SH-SY5Y (cell line): Measurements from ENCODE around the gene TSC22D1.

Source experiments
- GATA2 ChIP-seq: IDR thresholded peaks from 2 replicates; pipeline ENCODE4 v1.6.1; 2011; ENCODE audit warnings: mild to moderate bottlenecking, low read depth, low read length
- GATA3 ChIP-seq: IDR thresholded peaks from 2 replicates; pipeline ENCODE4 v1.6.1; 2011; ENCODE audit warnings: low read depth, mild to moderate bottlenecking, low read length, moderate library complexity

GRCh38 chr13:44620057-44620456 lies 43.9 kb upstream of the TSC22D1 start:
- TF ChIP-seq GATA2 (no peak), GATA3 (no peak)
